HG02870 (cell line): Measurements from ENCODE around the gene FAM98A.

Experiments
- ATAC-seq: cut with Tn5 transposase; IDR thresholded peaks from one replicate; pipeline ENCODE4 v1.9.1; 2021; ENCODE audit warnings: mild to moderate bottlenecking, moderate library complexity; ENCODE audit not compliant: unreplicated experiment

Gene FAM98A

DNA sequence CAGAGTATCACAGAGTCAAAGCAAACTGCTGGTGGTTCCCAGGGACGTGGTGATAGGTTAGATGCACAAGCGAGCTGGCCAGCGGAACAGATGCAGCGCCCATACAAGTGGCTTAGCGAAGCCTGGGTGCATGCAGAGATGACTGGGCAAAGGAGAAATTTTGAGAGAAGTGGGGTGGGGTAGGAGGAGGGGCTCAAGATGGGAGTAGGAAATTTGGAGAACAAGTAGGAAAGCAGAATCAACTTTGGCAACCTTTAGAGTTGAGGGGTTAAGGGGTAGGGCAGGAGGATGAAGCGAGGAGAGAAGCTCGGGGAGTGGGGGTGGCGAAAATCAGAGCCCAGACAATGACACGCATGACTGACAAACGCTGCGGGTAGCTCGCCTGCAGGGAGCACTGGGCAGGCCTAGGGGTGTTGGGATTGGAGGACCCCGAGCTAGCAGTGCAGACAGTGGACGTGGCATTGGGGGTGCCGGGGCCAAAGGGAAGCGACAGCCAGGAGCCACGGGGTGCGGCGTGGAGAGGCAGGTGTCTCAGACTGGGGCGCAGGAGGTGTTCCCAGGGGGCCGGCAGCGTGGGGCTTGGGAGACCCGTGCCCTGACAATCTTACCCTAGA, 431 bp downstream of the FAM98A start:
- peak; percentile 52 for ATAC-seq

DNA sequence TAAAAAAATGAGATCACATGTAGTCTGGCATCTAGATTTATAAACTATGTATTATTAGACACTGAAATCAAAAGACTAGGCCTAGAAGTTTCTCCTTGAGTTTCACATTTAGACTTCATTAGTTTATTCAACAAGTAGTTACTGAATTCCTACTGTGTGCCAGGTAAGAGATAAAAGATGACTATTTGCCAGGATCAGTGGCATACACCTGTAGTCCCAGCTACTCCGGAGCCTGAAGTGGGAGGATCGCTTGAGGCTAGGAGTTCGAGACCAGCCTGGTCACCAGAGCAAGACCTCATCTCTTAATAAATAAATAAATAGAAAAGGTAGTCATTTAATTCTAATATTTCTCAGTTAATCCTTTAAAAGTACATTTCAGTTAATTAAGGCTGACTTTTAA, 2.1 kb downstream of the FAM98A start:
- ATAC-seq: no peak

DNA sequence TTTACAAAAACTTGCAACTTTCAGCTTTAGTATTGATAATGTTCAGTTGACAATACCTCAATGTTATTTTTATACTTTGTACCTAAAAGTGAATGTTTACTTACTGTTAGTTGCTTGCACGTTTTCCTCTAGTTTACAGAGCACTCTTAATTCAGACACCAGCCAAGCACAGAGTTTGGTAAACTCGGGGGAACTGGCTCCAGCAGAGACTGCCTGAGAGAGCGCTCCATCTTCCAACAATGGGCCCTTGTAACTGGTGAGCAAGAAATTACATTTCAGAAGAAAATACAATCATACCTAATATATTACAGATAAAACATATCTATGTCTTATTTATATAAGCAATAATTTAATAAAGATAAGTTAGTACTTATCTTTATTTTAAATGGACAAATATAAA, 3.7 kb downstream of the FAM98A start:
- no peak for ATAC-seq

DNA sequence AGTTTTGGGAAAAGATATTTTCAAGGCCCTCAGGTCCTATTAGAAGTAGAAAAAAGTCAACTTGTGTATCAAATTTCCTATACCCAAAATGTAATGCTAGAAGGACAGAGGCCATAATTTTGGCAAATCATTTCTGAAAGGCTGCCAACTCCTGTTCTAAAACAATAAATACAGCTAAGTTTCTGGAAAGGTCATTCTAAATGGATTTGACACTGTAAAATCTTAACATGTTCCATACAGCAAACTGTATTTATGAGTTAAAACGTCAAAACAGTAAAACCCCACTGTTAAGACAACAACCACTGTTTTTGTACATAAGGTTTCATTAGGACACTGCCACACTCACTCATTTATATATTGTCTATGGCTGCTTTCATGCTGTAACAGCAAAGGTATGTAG, 9.7 kb downstream of the FAM98A start:
- no peak for ATAC-seq

DNA sequence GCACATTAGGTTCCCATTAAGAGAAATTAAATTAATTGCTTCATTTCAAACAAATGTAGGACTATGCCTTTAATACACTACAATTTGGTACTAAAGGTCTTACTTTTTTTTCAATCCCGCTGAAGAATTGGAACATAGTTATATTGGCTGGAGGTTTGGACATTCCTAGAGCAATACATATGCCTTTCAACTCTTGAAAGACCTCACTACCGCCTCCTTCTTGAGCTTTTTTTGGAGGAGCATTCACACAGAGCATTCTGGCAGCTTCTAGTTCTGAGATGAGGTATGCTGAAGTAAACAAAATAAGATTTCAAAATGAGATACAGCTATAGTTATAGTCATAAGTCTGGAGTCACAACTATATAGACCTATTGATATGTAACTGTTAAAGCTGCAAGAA, 10.9 kb downstream of the FAM98A start:
- ATAC-seq: no peak

DNA sequence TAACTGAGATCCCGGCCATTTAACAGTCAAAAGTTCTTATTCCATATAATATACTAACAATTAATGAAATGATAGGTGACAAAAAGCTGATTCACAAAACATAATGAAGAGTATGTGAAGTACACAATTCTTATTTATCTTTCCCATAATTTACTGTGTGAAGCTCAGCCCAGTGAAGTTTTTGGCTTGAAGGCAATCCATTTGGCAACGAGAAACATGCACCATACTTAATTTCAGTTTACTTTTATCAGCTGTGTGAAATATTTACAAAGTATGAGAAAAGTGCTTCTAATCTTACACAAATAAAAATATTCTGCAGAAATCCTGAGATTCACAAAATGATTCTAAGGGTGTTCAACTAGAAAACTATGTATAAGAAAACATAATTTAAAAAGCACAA, 12.3 kb downstream of the FAM98A start:
- ATAC-seq: no peak

DNA sequence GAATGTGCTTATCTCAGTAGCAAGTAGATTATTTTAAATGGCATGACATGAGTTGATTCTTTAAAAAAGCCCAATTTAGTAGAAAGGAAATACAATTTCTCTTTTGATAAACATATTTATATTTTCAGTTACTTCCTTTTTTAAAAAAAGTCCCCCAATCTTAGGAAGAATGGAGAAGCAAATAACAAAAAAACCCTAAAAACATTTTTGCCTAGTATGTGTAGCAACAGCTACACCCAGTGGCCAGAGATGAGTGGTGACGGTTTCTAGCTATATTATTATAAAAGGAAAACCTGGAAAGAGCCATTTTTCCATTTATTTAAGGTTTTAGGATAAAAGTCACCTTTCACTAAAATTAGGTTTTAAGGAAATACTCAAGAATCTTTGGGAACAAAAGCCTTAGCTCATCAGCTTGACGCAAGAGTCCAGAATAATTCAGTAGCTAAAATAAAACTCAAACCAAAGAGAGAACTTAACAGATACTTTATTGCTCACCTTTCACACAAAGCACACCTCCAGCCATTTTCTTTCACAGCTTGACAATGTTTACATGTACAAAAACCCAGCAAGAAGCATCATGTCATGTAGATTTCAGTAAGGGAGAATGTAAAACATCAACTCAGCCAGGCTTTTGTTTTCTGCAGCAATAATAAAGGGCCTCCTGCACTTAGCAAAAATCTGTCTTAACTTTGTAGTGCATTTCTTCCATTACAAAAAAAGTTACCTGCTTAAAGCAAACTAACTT, 15.7 kb downstream of the FAM98A start:
- ATAC-seq: peak; percentile 64

DNA sequence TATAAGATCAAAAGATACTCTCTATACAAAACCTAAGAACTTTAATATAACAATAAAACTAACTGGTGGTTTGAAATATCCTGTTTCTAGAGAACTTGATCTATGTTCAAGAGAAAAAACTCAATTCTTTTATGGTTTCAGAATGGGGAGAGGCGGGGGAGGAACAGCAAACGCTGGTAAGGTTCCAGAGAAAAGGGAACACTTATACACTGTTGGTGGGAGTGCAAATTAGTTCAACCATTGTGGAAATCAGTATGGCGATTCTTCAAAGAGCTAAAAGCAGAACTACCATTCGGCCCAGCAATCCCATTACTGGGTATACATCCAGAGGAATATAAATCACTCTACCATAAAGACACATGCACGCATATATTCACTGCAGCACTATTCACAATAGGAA, 17.2 kb downstream of the FAM98A start:
- ATAC-seq: no peak

DNA sequence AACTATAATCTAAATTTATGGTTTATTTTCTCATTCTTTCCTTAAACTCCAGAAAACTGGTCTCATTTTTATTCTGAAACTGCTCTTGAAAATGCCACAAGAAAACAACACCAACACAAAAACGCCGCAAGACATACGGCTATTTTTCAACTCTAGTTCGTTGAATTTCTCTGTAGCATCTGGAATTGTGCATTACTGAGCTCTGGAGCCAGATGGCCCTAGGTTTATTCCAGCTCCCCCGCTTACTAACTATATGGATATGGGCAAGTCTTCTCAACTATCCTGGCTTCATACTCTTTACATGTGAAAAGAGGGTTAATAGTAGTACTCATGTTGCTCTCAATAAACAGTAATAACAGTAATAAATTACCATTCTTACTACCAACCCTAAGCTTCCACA, 19.9 kb downstream of the FAM98A start:
- ATAC-seq: no peak

DNA sequence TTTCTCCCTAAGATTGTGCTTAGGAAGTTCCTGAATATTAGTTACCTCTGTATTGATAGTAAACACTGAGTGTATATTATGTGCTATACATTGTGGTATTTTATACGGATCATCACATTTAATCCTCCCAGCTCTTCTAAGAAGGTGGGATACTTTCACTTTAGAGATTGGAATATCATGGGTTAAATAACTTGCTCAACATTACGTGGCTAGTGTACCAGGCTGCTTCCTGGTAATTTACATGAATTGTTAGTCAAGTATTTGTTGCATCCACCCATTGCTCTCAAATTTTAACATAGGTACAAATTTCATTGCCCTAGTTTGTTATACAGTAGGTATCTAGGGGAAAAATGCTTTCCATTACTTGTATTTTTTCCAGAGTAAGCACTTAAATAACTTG, 21.4 kb downstream of the FAM98A start:
- ATAC-seq: no peak

DNA sequence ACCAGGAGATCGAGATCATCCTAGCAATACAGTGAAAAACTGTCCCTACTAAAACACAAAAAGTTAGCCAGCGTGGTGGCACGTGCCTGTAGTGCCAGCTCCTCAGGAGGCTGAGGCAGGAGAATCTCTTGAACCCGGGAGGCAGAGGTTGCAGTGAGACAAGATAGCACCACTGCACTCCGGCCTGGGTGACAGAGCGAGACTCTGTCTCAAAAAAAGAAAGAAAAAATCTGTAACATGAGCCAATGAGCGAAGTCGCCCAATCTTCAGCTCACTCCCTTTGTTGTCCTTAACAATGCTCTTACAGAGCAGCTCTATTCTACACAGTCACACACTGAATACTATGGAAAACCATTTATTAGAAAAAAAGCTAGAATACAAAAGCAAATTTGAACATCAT, 22.0 kb downstream of the FAM98A start:
- no peak for ATAC-seq

DNA sequence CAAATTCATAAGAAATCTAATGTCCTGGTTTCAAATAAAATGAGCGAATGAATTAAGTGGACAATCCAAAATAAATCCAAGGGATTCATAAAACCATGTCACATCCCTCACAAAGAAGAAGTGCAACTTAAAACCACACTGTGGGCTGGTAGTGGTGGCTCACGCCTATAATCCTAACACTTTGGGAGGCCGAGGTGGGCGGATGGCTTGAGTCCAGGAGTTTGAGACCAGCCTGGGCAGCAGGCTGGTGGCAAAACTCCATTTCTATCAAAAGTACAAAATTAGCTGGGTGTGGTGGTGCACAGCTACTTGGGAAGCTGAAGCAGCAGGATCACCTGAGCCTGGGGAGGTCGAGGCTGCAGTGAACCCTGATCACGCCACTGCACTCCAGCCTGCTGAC, 25.4 kb downstream of the FAM98A start:
- ATAC-seq: no peak

DNA sequence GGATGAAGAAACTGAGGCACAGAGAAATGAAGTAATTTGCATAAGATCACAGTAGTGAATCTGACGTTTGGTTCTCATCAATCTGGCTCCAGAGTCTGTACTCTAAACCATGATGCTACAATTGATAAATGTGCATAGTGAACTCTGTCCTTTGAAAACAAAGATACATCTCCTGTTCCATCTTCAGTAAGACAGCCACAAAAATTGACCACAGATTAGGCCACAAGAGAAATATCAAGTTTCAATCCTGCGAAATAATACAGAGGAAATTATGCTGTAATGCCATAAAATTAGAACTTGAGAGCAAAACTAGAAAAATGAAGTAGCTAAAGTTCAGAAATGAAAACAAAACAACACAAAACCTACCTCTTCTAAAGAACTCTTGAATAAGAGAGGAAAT, 28.4 kb downstream of the FAM98A start:
- no peak for ATAC-seq

DNA sequence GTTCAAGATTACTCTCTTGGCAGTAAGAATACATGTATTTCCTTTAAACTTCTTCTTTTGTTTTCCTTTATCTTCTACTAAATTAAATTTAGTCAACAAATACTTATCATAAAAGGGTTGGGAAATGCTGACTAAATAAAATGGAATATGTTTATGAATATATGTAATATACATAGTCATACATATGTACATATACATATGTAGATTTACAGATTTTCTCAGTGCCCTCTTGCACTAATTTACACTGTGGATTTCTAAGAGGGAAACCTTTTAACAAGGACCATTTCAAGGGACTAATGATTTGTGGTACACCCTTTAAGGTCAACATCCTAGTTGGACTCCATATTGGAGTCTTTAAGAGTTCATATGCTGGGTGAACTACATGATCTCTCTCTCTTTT, 37.2 kb downstream of the FAM98A start:
- ATAC-seq: no peak

DNA sequence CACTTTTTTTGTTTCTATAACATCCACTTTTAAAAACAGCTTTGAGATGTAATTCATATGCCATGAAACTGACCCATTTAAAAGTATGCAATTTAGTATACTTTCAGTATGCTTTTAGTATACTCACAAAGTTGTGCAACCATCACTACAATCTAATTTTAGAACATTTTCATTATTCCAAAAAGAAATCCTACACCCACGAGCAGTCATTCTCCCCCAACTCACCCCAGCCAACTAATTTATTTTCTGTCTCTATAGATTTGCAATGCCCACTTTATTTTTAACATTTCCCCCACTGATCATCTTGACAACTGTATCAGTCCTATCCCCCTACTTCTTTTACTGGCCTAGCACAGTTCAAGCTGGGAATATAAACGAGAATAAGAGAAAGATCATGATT, 39.1 kb downstream of the FAM98A start:
- ATAC-seq: no peak

DNA sequence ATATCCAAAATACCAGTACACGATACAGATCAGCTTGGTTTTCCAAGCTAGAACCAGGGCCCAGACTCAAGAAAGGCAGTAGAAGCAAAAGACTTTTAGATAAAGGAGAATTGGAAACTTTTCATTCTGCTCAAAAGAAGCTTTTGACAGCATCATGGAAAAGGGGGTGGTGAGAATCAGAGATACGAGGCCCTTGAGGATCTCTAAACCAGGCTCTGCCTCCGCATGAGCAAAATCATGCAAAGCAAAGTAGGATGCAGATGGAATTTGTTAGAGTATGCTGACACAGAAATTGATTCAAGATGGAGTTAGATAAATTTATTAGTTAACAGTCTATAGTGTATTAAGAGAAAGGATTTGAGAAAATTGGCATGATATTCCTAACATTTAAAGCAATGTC, 39.8 kb downstream of the FAM98A start:
- ATAC-seq: no peak

DNA sequence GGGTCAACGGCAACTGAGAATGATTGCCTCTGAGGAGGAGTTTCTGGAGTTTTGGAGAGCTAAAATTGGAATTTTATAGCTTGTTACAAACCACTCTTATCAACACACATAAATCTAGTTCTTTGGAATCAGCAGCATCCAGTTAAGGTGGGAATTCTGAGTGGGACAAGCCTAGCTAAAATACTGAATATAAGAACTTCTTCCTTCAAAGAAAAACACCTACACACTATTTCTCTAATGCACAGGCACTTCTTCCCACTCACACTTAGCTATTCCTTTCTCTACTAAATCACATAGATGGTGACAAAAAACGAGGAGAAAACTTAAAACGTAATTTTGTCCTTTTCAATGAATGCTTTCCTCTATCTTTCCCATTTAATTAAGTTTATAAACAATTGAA, 43.4 kb downstream of the FAM98A start:
- ATAC-seq: no peak

DNA sequence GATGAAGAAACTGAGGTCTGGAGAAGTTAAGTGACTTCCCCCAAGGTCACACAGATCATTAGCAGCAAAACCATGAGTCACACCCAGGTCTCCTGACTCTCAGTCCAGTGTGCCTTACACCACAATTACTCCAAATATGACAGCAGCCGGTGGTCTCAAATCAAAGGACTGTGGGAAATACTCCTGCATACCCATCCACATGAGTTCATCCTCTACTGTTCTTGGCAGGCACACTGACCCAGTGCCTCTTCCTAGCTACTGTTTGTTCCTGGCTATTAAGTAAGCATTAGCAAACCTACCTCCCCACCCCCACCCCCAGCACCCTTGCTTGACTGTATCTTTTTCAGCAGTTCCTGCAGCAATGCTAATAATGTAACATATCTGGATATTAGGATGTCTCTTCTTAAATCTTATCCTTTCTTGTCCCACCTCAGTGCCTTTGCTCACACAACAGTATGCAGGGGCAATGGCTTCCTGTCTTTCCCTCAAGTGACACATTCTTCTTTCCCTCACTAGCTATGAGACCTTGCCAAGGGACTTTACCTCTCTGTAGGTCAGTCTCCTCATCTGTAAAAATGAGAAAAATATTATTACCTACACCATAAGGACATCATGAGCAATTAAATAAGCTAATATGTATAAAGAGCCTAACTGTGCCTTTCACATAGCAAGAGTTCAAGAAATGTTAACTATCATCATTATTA, 46.2 kb downstream of the FAM98A start:
- ATAC-seq: no peak

DNA sequence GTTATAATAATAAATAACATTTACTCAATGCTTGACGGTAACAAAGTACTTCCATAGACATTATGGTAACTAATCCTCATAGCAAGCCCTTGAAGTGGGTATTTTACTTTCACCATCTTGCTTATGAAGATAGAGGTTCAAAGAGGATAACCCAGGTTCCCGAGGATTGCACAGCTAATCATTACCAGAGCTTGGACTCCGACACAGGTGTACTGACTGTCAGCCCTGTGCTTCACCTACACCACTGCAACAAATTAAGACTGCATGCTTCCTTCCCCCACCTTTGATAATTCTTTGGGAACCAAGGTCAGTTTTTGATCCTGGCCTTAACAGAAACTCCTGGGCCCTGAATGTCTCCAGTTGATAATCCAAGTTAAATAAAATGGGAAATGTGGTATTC, 48.9 kb downstream of the FAM98A start:
- ATAC-seq: no peak

DNA sequence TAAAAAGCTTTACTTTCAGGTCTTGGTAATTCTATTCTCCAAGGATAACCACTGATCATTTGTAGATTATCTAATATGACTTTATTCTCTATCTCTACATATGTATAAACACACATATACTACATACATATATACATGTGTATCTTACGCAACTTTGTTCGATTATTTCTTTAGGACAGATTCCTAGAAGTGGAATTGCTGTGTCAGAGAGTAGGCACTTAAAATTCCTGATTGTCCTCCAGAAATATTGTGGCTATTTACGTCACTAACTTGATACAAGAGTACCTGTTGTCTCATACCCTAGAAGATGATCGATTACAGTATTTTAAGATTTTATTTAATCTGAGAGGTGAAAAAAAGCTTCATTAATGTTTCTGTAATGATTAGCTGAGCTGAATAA, 57.9 kb downstream of the FAM98A start:
- no peak for ATAC-seq

DNA sequence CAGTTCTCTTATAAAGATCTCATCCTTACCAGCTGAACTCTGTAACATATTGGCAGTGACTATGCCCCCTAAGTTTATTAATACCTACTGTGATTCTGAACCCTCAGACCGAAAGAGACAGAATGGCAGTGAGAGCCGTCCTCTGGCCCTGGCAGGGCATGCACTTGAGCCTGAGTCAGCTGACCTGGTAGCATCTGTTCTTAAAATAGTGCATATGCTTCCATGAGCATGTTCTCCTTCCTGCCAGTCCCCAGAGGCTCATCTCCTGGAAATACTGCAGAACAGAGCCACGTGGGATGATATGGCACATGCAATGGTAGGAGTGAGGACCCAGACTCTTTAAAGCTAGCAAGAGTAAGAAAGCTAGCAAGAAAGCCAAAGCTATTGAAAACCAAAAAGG, 63.7 kb downstream of the FAM98A start:
- no peak for ATAC-seq
